Stomach (tissue), 9 donors: ENCODE data around the gene TNPO3. TPM values are rescaled to one million over a fixed set of nuclear protein-coding genes. Genes with fewer than 3 reads are reported as not detected.

ENCODE experiments used
- DNase-seq, 2 donors: peaks; one replicate each; pipeline versions ENCODE4 v3.0.0 to v3.0.0-alpha.2; 2013 to 2019
- H3K27ac ChIP-seq, 5 donors: fragments of 200-600 bp in 4 of 5; sonication (generic) in 4 of 5; one replicate each; pipeline ENCODE4 v1.5.1; 2013 to 2019; ENCODE audit warnings: mild to moderate bottlenecking in 1 of 5, moderate library complexity in 1 of 5
- H3K27me3 ChIP-seq, 3 donors: fragments of 200-600 bp; sonication (generic); one replicate each; pipeline ENCODE4 v1.5.1; 2017 to 2019; ENCODE audit warnings: mixed run types in 1 of 3
- H3K36me3 ChIP-seq, 4 donors: fragments of 200-600 bp; sonication (generic); 1 replicate in 3 of 4; 2 replicates in 1 of 4; pipeline ENCODE4 v1.5.1; 2016 to 2019
- H3K4me1 ChIP-seq, 4 donors: fragments of 200-600 bp; sonication (generic); one replicate each; pipeline ENCODE4 v1.5.1; 2016 to 2019
- H3K4me3 ChIP-seq, 4 donors: fragments of 200-600 bp; sonication (generic) in 3 of 4; one replicate each; pipeline ENCODE4 v1.5.1; 2016 to 2019; ENCODE audit warnings: mild to moderate bottlenecking in 1 of 4
- H3K9me3 ChIP-seq, 4 donors: fragments of 200-600 bp; sonication (generic); one replicate each; pipeline ENCODE4 v1.5.1; 2016 to 2019
- EP300 ChIP-seq: sonication (generic); formaldehyde crosslinking; IDR thresholded peaks from one replicate; pipeline ENCODE4 v1.6.1; 2017; ENCODE audit warnings: antibody characterized with exemption
- POLR2A ChIP-seq, 4 donors: fragments of 450-650 bp; IDR thresholded peaks; one replicate each; pipeline ENCODE4 v1.6.1; 2016; ENCODE audit warnings: antibody characterized with exemption in 4 of 4, control low read depth in 2 of 4, mild to moderate bottlenecking in 1 of 4, moderate library complexity in 1 of 4
- POLR2AphosphoS5 ChIP-seq, 3 donors: sonication (generic); formaldehyde crosslinking; IDR thresholded peaks; one replicate each; pipeline ENCODE4 v1.6.1; 2016; ENCODE audit warnings: antibody characterized with exemption in 3 of 3
- WGBS, 5 donors: extraction: QIAGEN DNeasy Blood & Tissue Kit in 3 of 5; methylation state at CpG; one replicate each; pipeline versions ENCODE4 v1.1.5 to v1.1.7; 2013 to 2018; 5-methylcytosine and 5-hydroxymethylcytosine counted together
- intact Hi-C: fragments of 100-400 bp; cut with DNase I; formaldehyde crosslinking; loops from one replicate; pipeline ENCODE4 v1.15.1; 2023; ENCODE audit warnings: low total_unique reads
- polyA plus RNA-seq, 3 donors: library from polyadenylated mRNA; stranded (reverse); fragments of 200-250 nt; gene quantifications; one replicate each; pipeline ENCODE4 v1.2.3, GENCODE V29; 2013
- total RNA-seq, 5 donors: library from RNA; depleted of rRNA; stranded (reverse); fragments of >200 nt; gene quantifications; one replicate each; pipeline versions ENCODE4 v1.1.0 to v1.2.3, GENCODE V29; 2014 to 2016
- TF ChIP-seq, protein P1 (sequence below), 7 experiments: fragments of 450-650 bp in 4 of 7; fragments of 200-600 bp in 3 of 7; sonication (generic) in 3 of 7; IDR thresholded peaks; one replicate each; pipeline ENCODE4 v1.5.1; 2016 to 2019; ENCODE audit warnings: antibody characterized with exemption in 7 of 7, control low read depth in 2 of 7, mild to moderate bottlenecking in 1 of 7
- donor health status: healthy with polysubstance abuse.
- donor health status: Bipolar disorder and iron deficiency.
- donor health status: healthy.

Gene TNPO3
- total and polyA plus RNA-seq, 8 donors, result 10.7 to 63.8 (median 19.6) TPM

DNA sequence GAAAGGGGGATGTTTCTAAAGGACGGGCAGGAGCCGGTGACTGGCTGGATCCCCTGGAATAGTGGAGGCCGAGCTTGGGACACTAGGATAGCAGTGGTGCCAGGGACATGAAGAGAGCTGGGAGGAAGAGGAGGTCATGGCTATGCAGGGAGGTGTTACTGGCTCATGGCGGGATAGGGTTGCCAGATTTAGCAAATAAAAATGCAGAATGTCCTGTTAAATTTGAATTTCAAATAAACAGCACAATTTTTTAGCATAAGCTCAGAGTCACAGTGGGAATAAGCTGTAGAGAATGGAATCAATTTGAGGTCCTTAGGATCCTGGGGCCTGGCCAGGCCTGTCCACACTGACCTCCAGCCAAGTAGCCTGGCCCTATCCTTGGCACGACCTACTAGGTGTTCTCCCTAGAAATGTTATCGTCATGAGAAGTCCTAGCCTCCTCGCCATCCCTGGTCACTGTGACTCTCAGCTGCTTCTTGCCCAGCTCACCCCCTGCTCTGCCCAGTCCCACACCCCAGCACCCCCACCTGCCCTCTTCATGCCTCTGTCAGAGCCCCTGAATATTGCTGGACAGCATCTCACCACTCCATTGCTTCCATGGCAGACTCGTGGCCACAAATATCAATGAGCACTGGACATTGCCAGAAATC is 136.8 kb downstream of the TNPO3 start:
- Histone ChIP-seq H3K27me3 (peaks cover 10 to 89% (median 35%) of the 10 kb centered on the region in 3 donors), H3K27ac (no peak overlapping the region), H3K36me3 (no peaks in the 10 kb centered on the region), H3K4me1 (peaks cover 13 to 18% (median 15%) of the 10 kb centered on the region in 4 donors), H3K9me3 (no peaks in the 10 kb centered on the region), H3K4me3 (no peak overlapping the region)
- 83 to 89% (median 87%) methylated on average over 7 to 8 of the region's 8 CpGs for WGBS, 5 donors
- peak in 1 of 2 donors; percentile 0 for DNase-seq
- intact Hi-C loops, result no loop called here
- TF ChIP-seq POLR2AphosphoS5 (IDR thresholded peaks at IDR 0.05), result no peak
- TF ChIP-seq, protein P1, sequence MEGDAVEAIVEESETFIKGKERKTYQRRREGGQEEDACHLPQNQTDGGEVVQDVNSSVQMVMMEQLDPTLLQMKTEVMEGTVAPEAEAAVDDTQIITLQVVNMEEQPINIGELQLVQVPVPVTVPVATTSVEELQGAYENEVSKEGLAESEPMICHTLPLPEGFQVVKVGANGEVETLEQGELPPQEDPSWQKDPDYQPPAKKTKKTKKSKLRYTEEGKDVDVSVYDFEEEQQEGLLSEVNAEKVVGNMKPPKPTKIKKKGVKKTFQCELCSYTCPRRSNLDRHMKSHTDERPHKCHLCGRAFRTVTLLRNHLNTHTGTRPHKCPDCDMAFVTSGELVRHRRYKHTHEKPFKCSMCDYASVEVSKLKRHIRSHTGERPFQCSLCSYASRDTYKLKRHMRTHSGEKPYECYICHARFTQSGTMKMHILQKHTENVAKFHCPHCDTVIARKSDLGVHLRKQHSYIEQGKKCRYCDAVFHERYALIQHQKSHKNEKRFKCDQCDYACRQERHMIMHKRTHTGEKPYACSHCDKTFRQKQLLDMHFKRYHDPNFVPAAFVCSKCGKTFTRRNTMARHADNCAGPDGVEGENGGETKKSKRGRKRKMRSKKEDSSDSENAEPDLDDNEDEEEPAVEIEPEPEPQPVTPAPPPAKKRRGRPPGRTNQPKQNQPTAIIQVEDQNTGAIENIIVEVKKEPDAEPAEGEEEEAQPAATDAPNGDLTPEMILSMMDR (IDR thresholded peaks at IDR 0.05), result no peak
- TF ChIP-seq POLR2A (IDR thresholded peaks at IDR 0.05), result no peak
- no peak for TF ChIP-seq EP300

GRCh38 chr7:128917122-128917521 is 137.8 kb downstream of the TNPO3 start:
- DNase-seq, result peak in 1 of 2 donors; percentile 1
- Histone ChIP-seq H3K36me3 (no peaks in the 10 kb centered on the region), H3K4me3 (no peak overlapping the region), H3K9me3 (no peaks in the 10 kb centered on the region), H3K4me1 (peaks cover 13 to 18% (median 16%) of the 10 kb centered on the region in 4 donors), H3K27ac (no peak overlapping the region), H3K27me3 (peaks cover 10 to 83% (median 35%) of the 10 kb centered on the region in 3 donors)
- intact Hi-C loops, result no loop called here
- TF ChIP-seq EP300, result no peak
- TF ChIP-seq, protein P1 (IDR thresholded peaks at IDR 0.05), result no peak
- no peak for TF ChIP-seq POLR2AphosphoS5 (IDR thresholded peaks at IDR 0.05)
- no peak for TF ChIP-seq POLR2A (IDR thresholded peaks at IDR 0.05)
- WGBS, 5 donors, result 80 to 100% (median 89%) methylated on average over 1 to 2 of the region's 2 CpGs

- DNase-seq, result peak in 1 of 2 donors; percentile 0
Measured at GRCh38 chr7:128916643-128916915, 138.3 kb downstream of the TNPO3 start.

GRCh38 chr7:128915841-128916642 is 138.9 kb downstream of the TNPO3 start:
- Histone ChIP-seq H3K9me3 (no peaks in the 10 kb centered on the region), H3K27ac (no peak overlapping the region), H3K4me3 (peak overlapping the region; percentile 20 to 44 (median 28)), H3K27me3 (peaks cover 10 to 85% (median 35%) of the 10 kb centered on the region in 3 donors), H3K4me1 (peaks cover 13 to 27% (median 18%) of the 10 kb centered on the region in 4 donors), H3K36me3 (no peaks in the 10 kb centered on the region)
- peak in 1 of 2 donors; percentile 20 for DNase-seq
- WGBS, 5 donors, result 21 to 51% (median 29%) methylated on average over 25 to 69 of the region's 69 CpGs
- no peak for TF ChIP-seq POLR2A (IDR thresholded peaks at IDR 0.05)
- TF ChIP-seq EP300, result no peak
- TF ChIP-seq POLR2AphosphoS5 (IDR thresholded peaks at IDR 0.05), result no peak
- TF ChIP-seq, protein P1 (IDR thresholded peaks at IDR 0.05), result no peak
- intact Hi-C loops, result no loop called here

More at GRCh38 chr7:128916643-128916915, 138.3 kb downstream of the TNPO3 start:
- Histone ChIP-seq H3K27ac (no peak overlapping the region), H3K27me3 (peaks cover 10 to 83% (median 35%) of the 10 kb centered on the region in 3 donors), H3K4me1 (peaks cover 13 to 23% (median 17%) of the 10 kb centered on the region in 4 donors), H3K4me3 (no peak overlapping the region), H3K36me3 (no peaks in the 10 kb centered on the region), H3K9me3 (no peaks in the 10 kb centered on the region)
- intact Hi-C loops, result no loop called here
- 88 to 94% (median 90%) methylated on average over 7 of the region's 7 CpGs for WGBS, 5 donors
- TF ChIP-seq POLR2AphosphoS5 (IDR thresholded peaks at IDR 0.05) (no peak), EP300 (no peak)
- TF ChIP-seq, protein P1 (IDR thresholded peaks at IDR 0.05), result no peak
